ENCODE results near the gene GJC2.

DNA sequence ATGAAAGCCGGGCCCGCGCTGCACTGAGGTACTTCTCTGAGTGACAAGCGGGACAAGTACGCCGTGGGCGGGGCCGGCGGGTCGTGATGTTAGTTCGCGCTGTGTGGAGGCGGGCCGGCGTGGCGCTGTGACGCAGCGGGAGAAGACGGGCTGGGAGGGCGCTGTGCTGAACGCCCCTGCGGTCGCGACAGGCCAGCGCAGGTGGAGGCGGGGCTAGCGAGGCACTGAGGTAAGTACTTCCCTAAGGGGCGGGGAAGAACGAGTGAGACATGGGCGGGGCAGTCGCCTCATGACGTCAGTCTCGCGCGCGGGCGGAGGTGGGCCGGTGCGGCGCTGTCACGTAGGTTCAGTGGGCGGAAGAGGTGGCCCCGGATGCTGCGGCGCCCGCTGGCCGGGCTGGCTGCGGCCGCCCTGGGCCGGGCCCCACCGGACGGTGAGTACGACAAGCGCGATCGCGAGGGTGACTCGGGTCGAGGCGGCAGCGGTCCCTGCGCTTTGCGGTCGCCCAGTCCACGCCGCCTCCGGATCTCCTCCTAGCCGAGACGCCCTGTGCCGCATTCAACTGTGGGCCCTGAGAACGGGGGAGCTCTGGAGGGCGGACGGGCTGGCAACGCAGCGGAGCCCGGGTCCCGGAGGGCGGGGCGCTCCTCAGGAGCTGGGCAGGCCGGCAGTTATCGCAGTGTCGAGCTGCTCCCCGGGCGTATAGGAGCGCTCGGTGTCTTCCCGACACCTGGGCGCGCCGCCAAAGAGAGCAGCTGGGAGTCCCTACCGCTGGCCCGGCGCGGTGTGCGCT lies 9.6 kb upstream of the GJC2 start, which contains the start of gene GUK1:
- TF ChIP-seq, protein P1, sequence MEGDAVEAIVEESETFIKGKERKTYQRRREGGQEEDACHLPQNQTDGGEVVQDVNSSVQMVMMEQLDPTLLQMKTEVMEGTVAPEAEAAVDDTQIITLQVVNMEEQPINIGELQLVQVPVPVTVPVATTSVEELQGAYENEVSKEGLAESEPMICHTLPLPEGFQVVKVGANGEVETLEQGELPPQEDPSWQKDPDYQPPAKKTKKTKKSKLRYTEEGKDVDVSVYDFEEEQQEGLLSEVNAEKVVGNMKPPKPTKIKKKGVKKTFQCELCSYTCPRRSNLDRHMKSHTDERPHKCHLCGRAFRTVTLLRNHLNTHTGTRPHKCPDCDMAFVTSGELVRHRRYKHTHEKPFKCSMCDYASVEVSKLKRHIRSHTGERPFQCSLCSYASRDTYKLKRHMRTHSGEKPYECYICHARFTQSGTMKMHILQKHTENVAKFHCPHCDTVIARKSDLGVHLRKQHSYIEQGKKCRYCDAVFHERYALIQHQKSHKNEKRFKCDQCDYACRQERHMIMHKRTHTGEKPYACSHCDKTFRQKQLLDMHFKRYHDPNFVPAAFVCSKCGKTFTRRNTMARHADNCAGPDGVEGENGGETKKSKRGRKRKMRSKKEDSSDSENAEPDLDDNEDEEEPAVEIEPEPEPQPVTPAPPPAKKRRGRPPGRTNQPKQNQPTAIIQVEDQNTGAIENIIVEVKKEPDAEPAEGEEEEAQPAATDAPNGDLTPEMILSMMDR (IDR thresholded peaks at IDR 0.05) = peak in 4 of 6 experiments; percentile 66 to 84 (median 74)
- peak; percentile 91 to 96 for TF ChIP-seq POLR2AphosphoS5 (IDR thresholded peaks at IDR 0.05)

Data from upper lobe of left lung (tissue), 4 donors.